ENCODE results near the gene SNN. TPM values are rescaled to one million over a fixed set of nuclear protein-coding genes. Genes with fewer than 3 reads are reported as not detected.

Gene SNN
- total RNA-seq, 4 donors from 2014 or later, result 30.7 to 66.9 (median 33.6) TPM

DNA sequence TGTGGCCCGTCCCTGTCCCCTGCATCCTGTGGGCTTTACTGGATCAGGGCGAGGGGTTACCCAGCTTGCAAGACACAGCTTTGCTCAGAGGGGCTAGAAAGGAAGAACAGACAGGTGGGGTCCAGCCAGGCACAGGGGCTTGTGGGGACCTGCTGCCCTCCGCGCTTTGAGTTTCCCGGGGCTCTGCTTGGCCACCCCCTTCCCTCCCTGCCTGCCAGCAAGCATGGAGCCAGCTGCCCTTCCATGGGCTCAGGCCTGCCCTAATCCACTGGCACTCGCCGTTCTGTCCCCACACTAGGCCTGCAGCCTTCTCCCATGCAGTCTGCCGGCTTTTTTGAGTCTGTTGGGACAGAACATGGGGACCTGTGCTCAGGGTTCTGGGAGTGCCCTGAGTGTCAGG lies 3.4 kb downstream of the SNN start:
- no peak overlapping the region for H3K4me3 ChIP-seq
- intact Hi-C loops (cut with DNase I), result loop anchor here (10.0 kb wide), 1 partner anchor 63 kb away; no protein-coding TSS in a partner anchor
- no peak for DNase-seq (ENCODE audit: extremely low spot score)
- no peaks in the 10 kb centered on the region for H3K27me3 ChIP-seq
- H3K4me1 ChIP-seq, result peaks cover 70 to 74% (median 74%) of the 10 kb centered on the region in 4 donors
- peaks cover 0 to 13% (median 10%) of the 10 kb centered on the region in 4 donors for H3K36me3 ChIP-seq
- WGBS, result 86% methylated on average over 6 of the region's 8 CpGs
- TF ChIP-seq POLR2A (IDR thresholded peaks at IDR 0.05; ENCODE audit: low read depth) (no peak), EP300 (IDR thresholded peaks at IDR 0.05) (no peak), POLR2AphosphoS5 (IDR thresholded peaks at IDR 0.05) (no peak)
- TF ChIP-seq, protein P1, sequence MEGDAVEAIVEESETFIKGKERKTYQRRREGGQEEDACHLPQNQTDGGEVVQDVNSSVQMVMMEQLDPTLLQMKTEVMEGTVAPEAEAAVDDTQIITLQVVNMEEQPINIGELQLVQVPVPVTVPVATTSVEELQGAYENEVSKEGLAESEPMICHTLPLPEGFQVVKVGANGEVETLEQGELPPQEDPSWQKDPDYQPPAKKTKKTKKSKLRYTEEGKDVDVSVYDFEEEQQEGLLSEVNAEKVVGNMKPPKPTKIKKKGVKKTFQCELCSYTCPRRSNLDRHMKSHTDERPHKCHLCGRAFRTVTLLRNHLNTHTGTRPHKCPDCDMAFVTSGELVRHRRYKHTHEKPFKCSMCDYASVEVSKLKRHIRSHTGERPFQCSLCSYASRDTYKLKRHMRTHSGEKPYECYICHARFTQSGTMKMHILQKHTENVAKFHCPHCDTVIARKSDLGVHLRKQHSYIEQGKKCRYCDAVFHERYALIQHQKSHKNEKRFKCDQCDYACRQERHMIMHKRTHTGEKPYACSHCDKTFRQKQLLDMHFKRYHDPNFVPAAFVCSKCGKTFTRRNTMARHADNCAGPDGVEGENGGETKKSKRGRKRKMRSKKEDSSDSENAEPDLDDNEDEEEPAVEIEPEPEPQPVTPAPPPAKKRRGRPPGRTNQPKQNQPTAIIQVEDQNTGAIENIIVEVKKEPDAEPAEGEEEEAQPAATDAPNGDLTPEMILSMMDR (IDR thresholded peaks at IDR 0.05), result no peak
- H3K9me3 ChIP-seq, result no peaks in the 10 kb centered on the region
- peak overlapping the region in 2 of 4 donors; percentile 66 to 78 for H3K27ac ChIP-seq (replicated peaks in 1 of 4)

DNA sequence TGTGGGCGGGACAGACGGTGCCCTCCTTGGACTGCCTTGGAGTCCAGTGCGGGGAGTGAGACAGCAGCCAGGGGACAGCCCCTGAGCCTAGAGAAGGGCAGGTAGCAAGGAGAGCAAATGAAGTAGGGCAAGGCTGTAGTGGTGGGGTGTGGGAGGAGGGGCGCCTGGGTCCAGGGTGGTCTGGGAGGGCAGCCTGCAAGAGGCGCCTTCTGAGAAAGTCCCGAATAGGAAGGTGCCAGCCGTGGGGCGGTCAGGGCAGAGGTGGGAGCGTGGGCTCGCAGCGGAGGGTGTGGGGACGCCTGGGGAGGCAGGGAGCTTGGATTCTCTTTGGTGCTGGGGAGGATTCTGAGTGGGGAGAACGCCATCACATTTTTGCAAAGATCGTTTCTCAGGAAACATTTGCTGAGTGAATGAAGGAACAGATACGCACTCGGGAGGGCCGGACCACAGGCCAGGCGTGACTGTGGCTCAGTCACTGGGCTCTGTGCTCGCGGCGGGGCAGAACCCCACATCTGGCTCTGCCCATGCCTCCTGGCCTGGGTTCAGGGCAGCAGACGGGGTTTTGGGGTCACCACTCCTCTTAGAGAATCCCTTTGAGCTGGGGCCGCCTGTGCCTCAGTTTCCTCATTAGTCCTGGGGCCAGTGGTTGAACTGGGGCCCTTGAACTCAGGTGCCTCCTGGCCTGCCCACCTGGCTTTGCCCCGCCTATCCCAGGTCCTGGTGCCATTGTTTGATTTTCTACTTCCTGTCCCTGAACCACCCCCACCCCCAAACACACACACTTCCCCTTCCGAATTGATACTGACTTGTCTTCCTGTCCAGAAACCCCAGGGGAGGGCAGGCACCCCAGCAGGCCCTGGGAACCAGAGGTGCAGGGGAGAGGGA lies 4.2 kb downstream of the SNN start:
- intact Hi-C loops (cut with DNase I), result loop anchor here (10.0 kb wide), 1 partner anchor 62 kb away; no protein-coding TSS in a partner anchor
- no peak overlapping the region for H3K4me3 ChIP-seq
- peaks cover 75 to 80% (median 77%) of the 10 kb centered on the region in 4 donors for H3K4me1 ChIP-seq
- TF ChIP-seq POLR2A (IDR thresholded peaks at IDR 0.05; ENCODE audit: low read depth) (no peak), EP300 (IDR thresholded peaks at IDR 0.05) (no peak), POLR2AphosphoS5 (IDR thresholded peaks at IDR 0.05) (no peak)
- TF ChIP-seq, protein P1 (IDR thresholded peaks at IDR 0.05), result no peak
- H3K9me3 ChIP-seq, result no peaks in the 10 kb centered on the region
- no peaks in the 10 kb centered on the region for H3K27me3 ChIP-seq
- peaks cover 0 to 21% (median 17%) of the 10 kb centered on the region in 4 donors for H3K36me3 ChIP-seq
- WGBS, result 83% methylated on average over 22 of the region's 25 CpGs
- DNase-seq (ENCODE audit: extremely low spot score), result no peak
- H3K27ac ChIP-seq (replicated peaks in 1 of 4), result peak overlapping the region; percentile 24 to 66 (median 50)

DNA sequence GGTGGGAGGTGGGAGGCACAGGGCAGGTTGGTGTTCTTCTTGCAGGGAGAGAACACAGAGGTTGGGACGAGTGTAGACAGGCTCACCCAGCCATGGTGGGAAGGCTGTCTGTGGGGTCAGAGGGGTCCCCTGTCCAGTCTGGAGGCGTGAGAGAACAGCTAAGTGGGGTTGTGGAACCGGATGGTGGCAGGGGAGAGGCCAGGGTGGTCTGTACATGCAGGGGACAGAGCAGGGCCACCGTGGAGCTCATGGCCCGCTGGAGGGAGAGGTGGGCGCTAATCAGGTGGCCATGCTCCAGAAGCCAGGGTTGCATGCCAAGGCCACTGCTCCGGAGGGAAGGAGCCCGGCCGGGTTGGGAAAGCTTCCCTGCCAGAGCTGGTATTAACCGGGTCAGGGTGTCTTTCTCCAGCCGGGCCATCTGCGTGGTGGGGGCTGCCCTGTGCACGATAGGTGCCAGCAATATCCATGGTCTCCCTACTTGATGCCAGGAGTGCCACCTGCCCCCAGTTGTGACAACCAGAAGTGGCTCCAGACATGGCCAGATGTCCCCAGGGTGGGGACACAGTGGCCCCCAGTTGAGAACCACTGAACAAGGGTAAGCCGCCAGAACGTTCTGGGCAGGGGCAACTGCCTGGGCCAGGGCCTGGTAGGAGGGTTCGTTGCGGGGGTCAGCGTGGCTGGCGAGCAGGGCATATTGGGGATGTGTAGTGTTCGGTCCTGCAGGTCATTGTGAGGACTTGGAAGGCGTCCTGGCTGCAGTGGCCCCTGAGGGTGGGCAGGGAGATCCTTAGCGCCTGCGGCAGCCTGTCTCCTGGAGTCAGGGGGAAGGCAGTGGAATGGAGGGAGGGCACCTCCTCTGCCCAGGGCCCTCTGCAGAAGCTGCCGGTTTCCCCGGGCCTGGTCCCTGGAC lies 5.1 kb downstream of the SNN start:
- Histone ChIP-seq H3K27ac (replicated peaks in 1 of 4) (peak overlapping the region; percentile 24 to 66 (median 50)), H3K4me3 (no peak overlapping the region), H3K4me1 (peaks cover 78 to 84% (median 81%) of the 10 kb centered on the region in 4 donors), H3K9me3 (no peaks in the 10 kb centered on the region), H3K27me3 (no peaks in the 10 kb centered on the region), H3K36me3 (peaks cover 0 to 30% (median 26%) of the 10 kb centered on the region in 4 donors)
- no peak for TF ChIP-seq POLR2A (IDR thresholded peaks at IDR 0.05; ENCODE audit: low read depth)
- TF ChIP-seq POLR2AphosphoS5 (IDR thresholded peaks at IDR 0.05), result no peak
- TF ChIP-seq EP300 (IDR thresholded peaks at IDR 0.05), result no peak
- TF ChIP-seq, protein P1 (IDR thresholded peaks at IDR 0.05), result no peak
- WGBS, result 65% methylated on average over 12 of the region's 25 CpGs
- intact Hi-C loops (cut with DNase I), result loop anchor here (10.0 kb wide), 1 partner anchor 61 kb away; no protein-coding TSS in a partner anchor
- no peak for DNase-seq (ENCODE audit: extremely low spot score)

DNA sequence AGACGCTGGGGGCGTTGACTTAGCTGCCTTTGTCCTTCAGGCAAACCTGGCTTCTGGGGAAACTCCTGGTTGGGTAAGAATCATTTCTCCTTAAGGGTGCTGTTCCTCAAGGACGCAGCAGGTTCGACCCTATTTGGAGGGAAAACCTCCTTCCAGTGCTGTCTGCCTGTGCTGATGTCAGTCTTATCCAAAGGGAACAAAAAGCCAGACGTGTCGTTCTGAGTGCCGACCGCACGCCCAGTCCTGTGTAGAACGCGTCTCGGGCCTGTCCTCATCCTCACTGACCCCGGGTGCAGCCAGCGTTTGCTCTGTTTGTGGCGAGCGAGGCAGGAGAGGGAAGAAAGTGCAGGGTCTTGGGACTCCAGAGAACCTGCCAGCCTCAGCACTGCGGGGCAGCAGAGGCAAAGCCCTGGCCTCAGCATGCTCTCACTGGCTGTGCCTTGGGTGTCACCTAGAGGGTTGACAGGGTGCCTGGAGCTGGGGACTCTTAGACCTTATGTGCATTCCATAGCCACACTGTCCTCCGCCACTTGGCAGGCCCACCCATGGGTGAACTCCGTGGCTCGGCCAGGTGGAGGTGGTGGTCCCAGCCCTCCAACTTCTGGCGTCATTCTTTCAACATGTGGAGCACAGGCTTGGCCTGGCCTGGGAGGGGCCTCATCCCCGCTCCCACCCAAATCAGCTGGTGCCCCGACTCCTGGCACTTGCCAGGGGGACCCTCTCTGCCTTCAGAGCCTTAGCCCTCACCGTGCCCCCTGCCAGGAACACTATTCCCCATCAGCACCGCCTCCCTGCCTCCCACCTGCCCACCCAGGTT lies 6.0 kb downstream of the SNN start:
- Histone ChIP-seq H3K4me1 (peaks cover 82 to 88% (median 86%) of the 10 kb centered on the region in 4 donors), H3K36me3 (peaks cover 0 to 38% (median 34%) of the 10 kb centered on the region in 4 donors), H3K9me3 (no peaks in the 10 kb centered on the region), H3K27me3 (no peaks in the 10 kb centered on the region), H3K4me3 (no peak overlapping the region), H3K27ac (replicated peaks in 1 of 4) (peak overlapping the region; percentile 24 to 66 (median 50))
- DNase-seq (ENCODE audit: extremely low spot score), result no peak
- WGBS, result 73% methylated on average over 19 of the region's 25 CpGs
- peak in 1 of 2 donors; percentile 12 for TF ChIP-seq POLR2AphosphoS5 (IDR thresholded peaks at IDR 0.05)
- no peak for TF ChIP-seq EP300 (IDR thresholded peaks at IDR 0.05)
- intact Hi-C loops (cut with DNase I), result loop anchor here (10.0 kb wide), 1 partner anchor 61 kb away; no protein-coding TSS in a partner anchor
